Suprapubic skin (tissue), 4 donors: Measurements from ENCODE around the gene BIRC6. TPM values are rescaled to one million over a fixed set of nuclear protein-coding genes. Genes with fewer than 3 reads are reported as not detected.

Experiments used
- DNase-seq, 2 donors: peaks; one replicate each; pipeline ENCODE4 v3.0.0-alpha.2; 2019; ENCODE audit warnings: low spot score in 2 of 2
- H3K27ac ChIP-seq: fragments of 200-600 bp; sonication (generic); one replicate; pipeline ENCODE4 v1.5.1; 2019
- H3K27me3 ChIP-seq: fragments of 200-600 bp; sonication (generic); one replicate; pipeline ENCODE4 v1.5.1; 2019
- H3K36me3 ChIP-seq: fragments of 200-600 bp; sonication (generic); one replicate; pipeline ENCODE4 v1.5.1; 2019
- H3K4me1 ChIP-seq: fragments of 200-600 bp; sonication (generic); one replicate; pipeline ENCODE4 v1.5.1; 2019
- H3K4me3 ChIP-seq: fragments of 200-600 bp; sonication (generic); one replicate; pipeline ENCODE4 v1.5.1; 2019; ENCODE audit warnings: mild to moderate bottlenecking
- H3K9me3 ChIP-seq: fragments of 200-600 bp; sonication (generic); one replicate; pipeline ENCODE4 v1.5.1; 2019
- CTCF ChIP-seq, 2 donors: fragments of 200-600 bp in 1 of 2; fragments of 450-650 bp in 1 of 2; sonication (generic) in 1 of 2; IDR thresholded peaks; one replicate each; pipeline ENCODE4 v1.5.1; 2016 to 2019; ENCODE audit warnings: antibody characterized with exemption in 2 of 2, mild to moderate bottlenecking in 1 of 2, moderate library complexity in 1 of 2
- EP300 ChIP-seq: sonication (generic); formaldehyde crosslinking; IDR thresholded peaks from one replicate; pipeline ENCODE4 v1.6.1; 2017; ENCODE audit warnings: antibody characterized with exemption
- POLR2A ChIP-seq, 2 donors: fragments of 450-650 bp; IDR thresholded peaks; one replicate each; pipeline ENCODE4 v1.6.1; 2017; ENCODE audit warnings: antibody characterized with exemption in 2 of 2, mild to moderate bottlenecking in 2 of 2, moderate library complexity in 2 of 2
- POLR2AphosphoS5 ChIP-seq, 3 donors: sonication (generic); formaldehyde crosslinking; IDR thresholded peaks; one replicate each; pipeline ENCODE4 v1.6.1; 2017; ENCODE audit warnings: antibody characterized with exemption in 3 of 3
- WGBS: methylation state at CpG from one replicate; pipeline ENCODE4 v1.1.5; 2018; 5-methylcytosine and 5-hydroxymethylcytosine counted together
- total RNA-seq, 4 donors: library from RNA; depleted of rRNA; stranded (reverse); fragments of >200 nt; gene quantifications; one replicate each; pipeline ENCODE4 v1.1.0, GENCODE V29; 2016

The BIRC6 gene
- total RNA-seq, 4 donors from 2014 or later, result 101 to 319 (median 109) TPM

GRCh38 chr2:32479993-32480392 is 123.2 kb downstream of the BIRC6 start:
- Histone ChIP-seq H3K4me1 (no peaks in the 10 kb centered on the region), H3K9me3 (no peaks in the 10 kb centered on the region), H3K27ac (no peak overlapping the region), H3K27me3 (no peaks in the 10 kb centered on the region), H3K36me3 (peaks cover 68% of the 10 kb centered on the region), H3K4me3 (no peak overlapping the region)
- DNase-seq, result no peak
- WGBS, result 95% methylated on average over 5 of the region's 5 CpGs
- TF ChIP-seq EP300 (no peak), POLR2AphosphoS5 (IDR thresholded peaks at IDR 0.05) (no peak), CTCF (IDR thresholded peaks at IDR 0.05) (no peak), POLR2A (IDR thresholded peaks at IDR 0.05) (no peak)

DNA sequence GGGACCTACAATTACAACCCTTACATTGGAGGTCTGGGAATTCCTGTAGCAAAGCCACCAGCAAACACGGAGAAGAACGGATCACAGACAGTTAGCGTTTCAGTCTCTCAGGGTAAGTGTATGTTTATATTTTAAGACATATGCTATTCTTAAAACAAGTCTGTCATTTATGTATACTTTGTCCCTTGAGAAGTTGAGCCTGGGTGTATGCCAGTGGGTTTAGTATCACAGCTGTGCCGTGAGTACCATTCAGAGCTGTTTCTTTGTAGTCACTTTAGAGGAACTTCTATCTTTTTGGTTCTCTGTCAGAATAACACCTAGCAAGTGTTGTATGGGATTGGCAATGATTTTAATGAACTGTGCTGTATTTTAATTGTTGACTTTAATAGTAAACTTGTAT is 125.6 kb downstream of the BIRC6 start:
- H3K4me3 ChIP-seq, result no peak overlapping the region
- no peak for DNase-seq
- H3K27ac ChIP-seq, result no peak overlapping the region
- no peaks in the 10 kb centered on the region for H3K27me3 ChIP-seq
- TF ChIP-seq CTCF (IDR thresholded peaks at IDR 0.05) (no peak), EP300 (no peak), POLR2A (IDR thresholded peaks at IDR 0.05) (no peak)
- no peaks in the 10 kb centered on the region for H3K9me3 ChIP-seq
- no peaks in the 10 kb centered on the region for H3K4me1 ChIP-seq
- H3K36me3 ChIP-seq, result peaks cover 73% of the 10 kb centered on the region
- 88% methylated on average over 4 of the region's 4 CpGs for WGBS

DNA sequence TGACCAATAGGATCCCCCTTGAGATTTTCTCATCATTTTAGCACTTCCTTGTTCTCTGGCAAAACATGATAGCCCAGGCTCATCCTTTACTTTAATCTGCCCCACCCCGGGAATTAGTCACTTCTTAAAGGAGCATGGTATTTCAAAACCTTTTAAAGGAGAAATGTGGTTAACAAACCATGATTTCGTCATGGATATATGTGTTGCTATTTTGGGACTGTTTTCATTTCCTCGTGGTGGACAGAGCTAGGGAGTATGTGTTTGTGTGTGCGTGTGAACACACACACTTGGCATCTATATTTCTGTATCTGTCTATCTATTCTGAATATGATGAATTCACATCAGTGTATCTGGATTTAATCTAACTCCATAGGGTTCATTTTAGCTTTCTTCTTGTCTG is 128.1 kb downstream of the BIRC6 start:
- no peaks in the 10 kb centered on the region for H3K9me3 ChIP-seq
- DNase-seq, result no peak
- H3K27me3 ChIP-seq, result no peaks in the 10 kb centered on the region
- H3K36me3 ChIP-seq, result peaks cover 72% of the 10 kb centered on the region
- H3K4me3 ChIP-seq, result no peak overlapping the region
- no peak overlapping the region for H3K27ac ChIP-seq
- no peaks in the 10 kb centered on the region for H3K4me1 ChIP-seq
- WGBS, result 33% methylated on average over 4 of the region's 4 CpGs
- TF ChIP-seq POLR2AphosphoS5 (IDR thresholded peaks at IDR 0.05) (no peak), POLR2A (IDR thresholded peaks at IDR 0.05) (no peak), CTCF (IDR thresholded peaks at IDR 0.05) (no peak), EP300 (no peak)

DNA sequence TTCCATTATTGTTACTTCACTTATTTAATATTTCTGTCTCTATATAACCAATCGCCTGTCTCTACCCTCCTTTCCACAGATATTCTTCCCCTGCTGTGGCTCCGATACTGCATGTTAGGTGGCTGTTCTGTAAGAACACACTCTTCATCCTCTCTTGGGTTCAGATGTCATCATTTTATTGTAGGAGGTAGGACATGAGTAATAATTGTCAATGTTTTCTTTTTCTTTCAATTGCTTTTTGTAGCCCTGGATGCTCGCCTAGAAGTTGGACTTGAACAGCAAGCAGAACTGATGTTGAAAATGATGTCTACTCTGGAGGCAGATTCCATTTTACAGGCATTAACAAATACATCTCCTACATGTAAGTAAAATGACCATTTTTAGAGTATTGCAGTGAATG is 128.6 kb downstream of the BIRC6 start:
- H3K36me3 ChIP-seq, result peaks cover 73% of the 10 kb centered on the region
- H3K27ac ChIP-seq, result no peak overlapping the region
- H3K27me3 ChIP-seq, result no peaks in the 10 kb centered on the region
- no peaks in the 10 kb centered on the region for H3K9me3 ChIP-seq
- DNase-seq, result no peak
- 86% methylated on average over 3 of the region's 3 CpGs for WGBS
- H3K4me1 ChIP-seq, result no peaks in the 10 kb centered on the region
- no peak for TF ChIP-seq EP300
- TF ChIP-seq POLR2AphosphoS5 (IDR thresholded peaks at IDR 0.05), result no peak
- no peak for TF ChIP-seq CTCF (IDR thresholded peaks at IDR 0.05)
- no peak for TF ChIP-seq POLR2A (IDR thresholded peaks at IDR 0.05)
- H3K4me3 ChIP-seq, result no peak overlapping the region

GRCh38 chr2:32489061-32489460 is 132.2 kb downstream of the BIRC6 start:
- peaks cover 47% of the 10 kb centered on the region for H3K36me3 ChIP-seq
- no peak for DNase-seq
- H3K27ac ChIP-seq, result no peak overlapping the region
- H3K4me3 ChIP-seq, result no peak overlapping the region
- WGBS, result 84% methylated on average over 2 of the region's 2 CpGs
- H3K9me3 ChIP-seq, result no peaks in the 10 kb centered on the region
- no peaks in the 10 kb centered on the region for H3K4me1 ChIP-seq
- TF ChIP-seq POLR2AphosphoS5 (IDR thresholded peaks at IDR 0.05) (no peak), POLR2A (IDR thresholded peaks at IDR 0.05) (no peak), CTCF (IDR thresholded peaks at IDR 0.05) (no peak), EP300 (no peak)
- H3K27me3 ChIP-seq, result no peaks in the 10 kb centered on the region
